Fibroblast of lung (primary cell): Measurements from ENCODE around the gene PTGIS.

ENCODE experiments used
- EZH2 ChIP-seq: IDR thresholded peaks from 2 replicates; pipeline ENCODE4 v1.5.1; 2012; ENCODE audit warnings: low read length, control low read depth, mild to moderate bottlenecking; ENCODE audit errors: missing control alignments
- TF ChIP-seq, protein P1 (sequence below), 2 donors: IDR thresholded peaks in 1 of 2; conservative IDR thresholded peaks in 1 of 2; 1 replicate in 1 of 2; 2 replicates in 1 of 2; pipeline ENCODE4 v1.5.1; 2011 to 2012; ENCODE audit warnings: low read length in 2 of 2, control low read depth in 1 of 2, inconsistent platforms in 1 of 2, low read depth in 1 of 2, mild to moderate bottlenecking in 1 of 2

DNA sequence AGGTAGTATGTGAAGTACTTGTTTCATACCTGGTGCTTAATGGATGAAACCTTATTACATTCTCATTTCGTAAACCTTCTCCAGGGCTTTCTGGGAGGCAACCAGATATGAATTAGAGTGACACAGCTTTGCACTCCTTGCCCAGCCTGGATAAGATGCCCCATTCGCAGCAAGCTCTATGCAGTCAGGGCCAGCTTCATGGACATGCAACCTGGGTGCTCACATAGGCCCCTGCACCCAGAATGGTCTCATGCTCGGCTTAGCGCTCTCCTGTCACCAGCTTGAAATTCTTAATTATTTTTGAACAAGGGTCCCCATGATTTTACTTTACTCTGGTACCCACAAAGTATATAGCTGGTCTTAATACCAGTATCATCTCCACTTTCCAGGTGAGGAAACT lies 11.3 kb upstream of the PTGIS start:
- TF ChIP-seq, protein P1, sequence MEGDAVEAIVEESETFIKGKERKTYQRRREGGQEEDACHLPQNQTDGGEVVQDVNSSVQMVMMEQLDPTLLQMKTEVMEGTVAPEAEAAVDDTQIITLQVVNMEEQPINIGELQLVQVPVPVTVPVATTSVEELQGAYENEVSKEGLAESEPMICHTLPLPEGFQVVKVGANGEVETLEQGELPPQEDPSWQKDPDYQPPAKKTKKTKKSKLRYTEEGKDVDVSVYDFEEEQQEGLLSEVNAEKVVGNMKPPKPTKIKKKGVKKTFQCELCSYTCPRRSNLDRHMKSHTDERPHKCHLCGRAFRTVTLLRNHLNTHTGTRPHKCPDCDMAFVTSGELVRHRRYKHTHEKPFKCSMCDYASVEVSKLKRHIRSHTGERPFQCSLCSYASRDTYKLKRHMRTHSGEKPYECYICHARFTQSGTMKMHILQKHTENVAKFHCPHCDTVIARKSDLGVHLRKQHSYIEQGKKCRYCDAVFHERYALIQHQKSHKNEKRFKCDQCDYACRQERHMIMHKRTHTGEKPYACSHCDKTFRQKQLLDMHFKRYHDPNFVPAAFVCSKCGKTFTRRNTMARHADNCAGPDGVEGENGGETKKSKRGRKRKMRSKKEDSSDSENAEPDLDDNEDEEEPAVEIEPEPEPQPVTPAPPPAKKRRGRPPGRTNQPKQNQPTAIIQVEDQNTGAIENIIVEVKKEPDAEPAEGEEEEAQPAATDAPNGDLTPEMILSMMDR (conservative IDR thresholded peaks at IDR 0.05 in 1 of 2, IDR thresholded peaks at IDR 0.05 in 1 of 2; ENCODE audit: low read depth in 1 of 2, low read length in 2 of 2), result no peak
- no peak for TF ChIP-seq EZH2
